HG02610 (cell line): ENCODE results near the gene KREMEN1.
"Not testable (repeated sequence)": the region's sequence is repeated elsewhere in the genome, so short reads cannot be mapped to it uniquely, and the experiment has no call there.

Experiments
- ATAC-seq: cut with Tn5 transposase; IDR thresholded peaks from one replicate; pipeline ENCODE4 v1.9.1; 2021; ENCODE audit warnings: mild to moderate bottlenecking, moderate library complexity; ENCODE audit not compliant: unreplicated experiment

The KREMEN1 gene

GRCh38 chr22:29072979-29073617 is at the start of gene KREMEN1:
Gene KREMEN1 (plus strand): TSS chr22:29073035. CDS start chr22:29073131, 96 bp downstream.
- no peak for ATAC-seq

GRCh38 chr22:29023172-29023796 is 49.6 kb upstream of the KREMEN1 start:
- ATAC-seq: no peak

GRCh38 chr22:29026579-29026978 is 46.3 kb upstream of the KREMEN1 start:
- no peak for ATAC-seq

- ATAC-seq: no peak
Observed at GRCh38 chr22:29028468-29028867, 44.4 kb upstream of the KREMEN1 start.

GRCh38 chr22:29029202-29030000 is 43.4 kb upstream of the KREMEN1 start:
- no peak for ATAC-seq

GRCh38 chr22:29030016-29030617 is 42.7 kb upstream of the KREMEN1 start:
- no peak for ATAC-seq

GRCh38 chr22:29030618-29031226 is 42.1 kb upstream of the KREMEN1 start:
- ATAC-seq: no peak

GRCh38 chr22:29031227-29032011 is 41.4 kb upstream of the KREMEN1 start:
- no peak for ATAC-seq

GRCh38 chr22:29032014-29032475 is 40.8 kb upstream of the KREMEN1 start:
- no peak for ATAC-seq

- no peak for ATAC-seq
Observed at GRCh38 chr22:29032584-29032983, 40.3 kb upstream of the KREMEN1 start.

- ATAC-seq: no peak
Observed at GRCh38 chr22:29037340-29037932, 35.4 kb upstream of the KREMEN1 start.

GRCh38 chr22:29039148-29039547 is 33.7 kb upstream of the KREMEN1 start:
- no peak for ATAC-seq

GRCh38 chr22:29039684-29040083 is 33.2 kb upstream of the KREMEN1 start:
- not testable (repeated sequence) for ATAC-seq

- ATAC-seq: no peak
Observed at GRCh38 chr22:29040385-29041275, 32.2 kb upstream of the KREMEN1 start.

- no peak for ATAC-seq
Observed at GRCh38 chr22:29041408-29041807, 31.4 kb upstream of the KREMEN1 start.

- ATAC-seq: no peak
Observed at GRCh38 chr22:29043906-29044575, 28.8 kb upstream of the KREMEN1 start.

- ATAC-seq: no peak
Observed at GRCh38 chr22:29044657-29045176, 28.1 kb upstream of the KREMEN1 start.
